MM.1S (cell line): ENCODE results near the gene NPPB.

Experiments used
- CTCF ChIP-seq: fragments of 300-600 bp; sonication (generic); IDR thresholded peaks from 2 replicates; pipeline ENCODE4 v1.5.1; 2016; ENCODE audit warnings: antibody characterized with exemption, low read length, mixed read lengths
- EZH2phosphoT487 ChIP-seq: fragments of 300-600 bp; sonication (generic); IDR thresholded peaks from 2 replicates; pipeline ENCODE4 v1.6.1; 2018; ENCODE audit warnings: antibody characterized with exemption, low read length

GRCh38 chr1:11842154-11843041 lies 16.3 kb downstream of the NPPB start:
- no peak for TF ChIP-seq CTCF
- TF ChIP-seq EZH2phosphoT487: no peak
